IPS-NIHi11 (cell line): ENCODE results near the gene MEIS2.

Source experiments
- DNase-seq: peaks from one replicate; pipeline ENCODE4 v3.0.0; 2012; ENCODE audit warnings: mixed read lengths, low spot score

Gene MEIS2

DNA sequence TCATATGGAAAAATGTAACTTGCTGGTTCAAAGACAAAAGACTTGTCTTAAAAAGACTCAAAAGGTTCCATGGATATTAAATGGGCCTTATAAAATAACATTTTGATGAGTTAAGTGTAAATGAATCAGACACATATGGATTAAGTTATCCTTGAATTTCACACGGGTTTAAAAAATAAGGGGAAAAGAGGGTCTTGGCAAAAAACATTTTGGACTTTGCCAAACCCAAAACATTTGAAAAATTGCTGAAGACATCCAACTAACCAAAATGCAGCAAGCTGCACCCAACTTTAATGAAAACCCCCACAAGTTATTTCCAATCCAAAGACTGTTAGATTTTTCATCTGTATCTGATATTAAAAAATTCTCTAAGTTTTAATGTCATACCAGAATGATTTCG is 200.7 kb downstream of the MEIS2 start:
- DNase-seq, result no peak

DNA sequence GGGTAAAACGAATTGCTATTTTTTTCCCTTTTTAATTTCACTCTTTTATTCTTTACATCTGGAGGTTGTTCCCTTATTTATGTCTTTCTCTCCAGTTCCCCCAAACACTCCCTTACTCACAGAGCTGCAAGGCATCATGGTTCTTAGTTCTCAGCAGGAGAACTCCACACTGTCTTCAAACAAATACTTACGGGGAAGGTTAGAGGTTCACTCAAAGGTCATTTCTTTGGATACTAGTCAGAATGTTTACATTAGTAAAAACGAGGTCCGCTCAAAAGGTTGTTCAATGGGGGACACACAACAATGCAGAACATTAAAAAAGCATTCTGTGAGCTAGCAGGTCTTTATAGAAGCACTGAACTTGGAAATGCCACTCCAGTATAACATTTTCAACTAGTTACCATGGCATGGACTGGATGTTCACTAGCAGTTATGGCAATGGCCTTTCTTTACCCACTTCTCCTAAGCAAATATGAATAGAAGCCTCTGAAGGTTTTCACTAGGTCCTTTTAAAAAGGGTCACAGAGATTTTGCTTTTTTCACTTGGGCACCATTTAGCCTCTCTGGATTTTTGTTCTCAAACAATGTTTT is 201.7 kb downstream of the MEIS2 start:
- no peak for DNase-seq

DNA sequence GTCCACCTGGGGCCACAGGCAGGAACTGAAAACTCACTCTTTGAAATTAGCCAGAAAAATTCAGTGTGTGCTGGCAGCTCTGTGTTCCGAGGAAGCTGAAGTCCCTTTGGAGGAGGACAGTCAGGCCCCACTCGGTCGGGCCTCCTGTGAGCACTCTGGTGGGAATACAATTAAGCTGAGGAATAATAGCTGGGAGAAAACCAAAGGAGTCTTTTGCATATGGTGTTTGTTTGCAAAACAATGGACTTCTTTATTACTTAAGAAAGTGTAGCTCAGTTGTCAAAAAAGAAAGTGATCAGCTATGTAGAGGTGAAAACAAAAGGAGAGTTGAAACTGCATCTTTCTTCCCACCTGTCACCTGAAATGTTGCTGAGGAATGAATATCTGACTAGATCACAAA is 202.5 kb downstream of the MEIS2 start:
- no peak for DNase-seq

DNA sequence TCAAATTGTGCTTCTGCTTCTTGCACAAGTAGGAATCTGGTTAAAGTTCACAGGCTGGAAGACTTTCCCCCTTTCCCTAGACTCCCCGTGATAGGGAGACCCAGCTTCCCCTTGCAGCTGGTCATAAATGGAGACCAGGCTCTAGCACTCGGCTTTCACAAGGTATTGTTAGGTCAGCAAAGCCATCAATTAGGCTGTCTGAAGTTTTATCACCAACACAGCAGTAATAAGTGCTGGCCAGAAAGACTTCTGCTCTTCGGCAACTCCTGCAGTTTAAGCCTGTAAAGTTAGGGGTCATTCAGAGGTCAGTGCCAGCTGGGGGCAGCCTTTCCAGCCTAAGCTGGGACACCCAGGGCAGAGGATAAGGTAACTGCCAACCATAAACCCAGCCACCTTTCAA is 203.4 kb downstream of the MEIS2 start:
- no peak for DNase-seq

DNA sequence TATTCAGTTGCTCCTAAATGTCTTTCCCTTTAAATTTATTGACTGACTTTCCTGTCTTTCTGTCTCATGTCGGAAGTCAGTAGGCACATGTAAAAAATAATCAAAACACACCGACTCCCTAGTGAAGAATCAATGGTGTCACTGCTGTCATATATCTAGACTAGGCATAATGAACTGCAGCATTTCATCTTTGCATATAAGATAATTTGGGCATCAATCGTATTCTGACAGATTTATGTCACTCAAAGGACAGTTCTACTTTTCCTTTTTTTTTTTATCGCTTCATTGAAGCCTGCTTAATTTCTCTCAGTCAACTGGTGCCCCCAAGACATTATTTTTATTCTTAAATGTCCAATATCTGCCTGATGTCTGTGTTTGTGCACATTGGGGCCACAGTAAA is 206.3 kb downstream of the MEIS2 start:
- DNase-seq, result no peak

DNA sequence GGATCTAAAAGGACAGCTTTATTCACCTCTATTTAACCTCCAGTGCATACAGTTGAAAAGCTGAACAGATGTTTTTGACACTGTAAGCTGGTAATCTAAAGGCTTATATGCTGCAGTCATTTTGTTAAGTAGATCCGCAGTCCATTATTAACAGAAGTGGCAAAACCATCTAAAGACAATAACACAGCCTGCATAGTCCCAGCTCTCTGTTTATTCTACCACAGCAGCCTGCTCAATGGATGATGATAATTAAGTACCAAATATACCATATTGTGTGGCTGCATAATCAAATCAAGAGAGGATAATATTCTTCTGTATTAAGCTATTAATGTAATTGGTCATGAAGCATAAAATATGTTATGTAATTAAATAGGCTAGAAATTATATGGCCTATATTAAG is 207.1 kb downstream of the MEIS2 start:
- no peak for DNase-seq

DNA sequence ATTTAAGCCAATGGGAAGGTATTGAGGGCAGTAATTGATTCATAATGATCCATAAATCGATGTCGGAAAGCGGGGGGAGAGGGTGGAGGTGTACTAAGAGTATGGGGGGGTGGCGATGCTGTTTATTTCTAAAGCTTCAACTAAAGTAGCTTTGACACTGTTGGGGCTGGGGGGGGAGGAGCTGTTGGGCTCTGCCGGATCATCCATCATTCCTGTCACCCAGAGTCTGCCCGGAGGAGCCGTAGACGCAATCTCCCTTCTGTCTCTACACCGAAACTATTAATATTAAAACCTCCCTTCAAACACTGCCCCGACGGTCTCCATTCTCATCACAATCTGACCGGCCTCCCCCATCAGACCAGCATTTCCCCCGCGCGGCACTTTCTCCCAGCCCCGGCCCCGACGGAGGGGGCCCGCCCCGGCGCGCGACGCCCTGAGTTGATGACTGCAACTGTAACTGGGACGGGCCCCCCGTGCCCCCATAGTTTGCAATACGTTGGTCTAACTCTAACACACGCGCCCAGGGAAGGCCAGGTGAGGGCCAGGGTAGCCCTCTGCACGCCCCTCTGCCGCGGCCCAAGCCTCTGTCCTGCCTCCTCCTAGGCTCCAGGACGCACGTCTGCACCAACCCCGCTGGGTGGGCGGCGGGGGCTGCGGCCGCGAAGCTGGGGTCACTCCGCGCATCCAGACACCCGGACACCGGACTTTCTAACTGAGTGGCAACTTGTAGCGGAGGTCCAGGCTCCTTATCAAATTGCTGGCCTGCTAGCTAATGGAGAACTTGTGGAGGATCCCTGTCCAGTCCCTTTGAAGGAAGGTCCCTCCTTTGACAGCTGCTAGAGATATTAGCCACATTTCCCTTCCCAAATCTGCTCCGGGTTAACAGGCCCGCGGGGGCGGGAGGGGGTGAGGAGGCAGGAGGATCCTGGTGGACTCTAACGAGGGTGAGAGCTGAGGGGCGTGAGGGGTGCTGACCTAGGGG is 212.0 kb downstream of the MEIS2 start:
- DNase-seq, result no peak

DNA sequence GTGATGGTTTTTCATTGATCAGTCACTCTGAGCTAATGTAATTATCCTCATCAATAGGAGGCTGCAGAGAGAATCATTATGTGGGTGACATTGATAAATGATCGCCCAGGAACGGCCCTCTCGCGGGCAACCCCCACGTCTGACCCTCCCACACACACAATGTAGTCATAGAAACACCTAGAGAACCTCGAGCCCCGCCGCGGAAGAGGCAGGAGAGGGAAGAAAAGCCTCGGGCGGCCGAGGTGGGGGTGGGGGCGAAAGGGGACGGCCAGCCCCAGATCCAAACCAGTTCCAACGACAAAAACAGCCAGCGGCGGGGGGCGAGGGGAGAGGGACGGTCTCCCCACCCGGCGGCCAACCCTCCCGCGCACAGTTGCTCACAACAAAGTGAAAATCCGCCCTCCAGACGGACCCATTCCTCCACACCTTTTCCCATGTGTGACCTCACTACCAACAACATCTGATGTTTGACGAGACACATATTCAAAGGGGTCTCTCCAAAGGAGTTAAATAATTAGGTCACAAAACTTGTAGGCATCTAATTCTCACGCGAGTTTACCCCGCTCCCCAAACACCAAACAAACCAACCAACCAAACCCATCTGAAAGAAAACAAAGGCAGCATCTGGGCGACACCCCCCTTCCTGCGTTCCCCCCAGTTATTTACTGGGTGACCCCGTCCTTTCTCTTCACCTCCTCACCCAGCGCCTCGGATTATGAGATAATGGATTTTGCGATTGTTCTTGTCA is 213.0 kb downstream of the MEIS2 start:
- peak; percentile 35 for DNase-seq

DNA sequence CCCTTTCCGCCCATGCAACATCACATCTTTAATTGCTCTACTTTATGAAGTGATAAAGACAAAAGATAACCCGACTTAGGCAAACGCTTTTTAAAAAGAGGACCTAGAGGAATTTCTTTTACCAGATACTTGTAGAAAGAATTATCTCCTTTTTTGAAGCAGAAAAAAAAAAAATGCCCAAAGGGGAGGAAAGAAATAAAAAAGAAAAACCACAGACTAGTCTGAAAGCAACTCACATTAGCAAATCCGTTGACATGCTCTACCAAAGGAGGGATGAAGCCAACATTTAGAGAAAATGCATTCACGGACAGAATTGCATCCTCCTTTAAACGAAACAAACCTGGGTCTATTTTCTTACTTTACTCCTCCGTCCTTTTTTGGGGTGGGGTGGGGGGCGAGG is 213.6 kb downstream of the MEIS2 start:
- no peak for DNase-seq

DNA sequence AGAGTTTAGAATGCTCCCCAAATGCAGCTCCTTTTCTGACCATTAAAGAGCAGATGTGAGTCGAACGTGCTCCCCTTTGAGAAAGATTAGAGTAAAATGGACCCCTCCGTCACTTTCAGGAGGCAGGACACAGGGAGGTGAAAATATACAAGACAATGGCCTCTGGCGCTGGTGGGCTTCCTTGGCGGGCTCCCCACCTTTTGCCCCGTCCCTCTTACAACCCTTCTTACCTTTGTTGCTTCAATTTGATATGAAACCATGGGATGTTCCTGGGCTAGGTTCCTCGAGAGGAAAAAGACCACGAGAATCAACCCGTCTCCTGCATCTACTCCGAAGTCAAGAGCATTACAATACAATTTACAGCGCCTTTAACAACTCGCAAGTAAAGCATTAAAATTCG is 214.2 kb downstream of the MEIS2 start:
- DNase-seq, result no peak

DNA sequence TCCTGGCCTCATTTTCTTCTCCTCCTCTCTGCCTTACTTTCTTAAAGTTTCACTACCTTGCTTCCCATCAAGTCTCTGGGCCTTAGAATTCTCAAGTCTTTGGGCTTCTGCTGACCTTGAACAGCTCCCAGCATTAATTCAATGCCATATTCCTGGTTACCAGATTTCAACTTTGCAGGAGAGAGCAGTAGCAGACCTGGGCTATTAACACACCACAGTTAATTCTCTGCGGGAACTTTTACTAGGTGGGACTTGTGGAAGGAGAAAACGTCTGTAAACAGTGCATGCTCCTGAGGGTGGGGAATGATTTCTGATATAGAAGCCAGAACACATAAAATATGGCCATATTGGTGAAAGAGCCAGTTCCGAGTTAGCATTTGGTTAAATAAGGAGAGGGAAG is 214.6 kb downstream of the MEIS2 start:
- DNase-seq, result no peak

DNA sequence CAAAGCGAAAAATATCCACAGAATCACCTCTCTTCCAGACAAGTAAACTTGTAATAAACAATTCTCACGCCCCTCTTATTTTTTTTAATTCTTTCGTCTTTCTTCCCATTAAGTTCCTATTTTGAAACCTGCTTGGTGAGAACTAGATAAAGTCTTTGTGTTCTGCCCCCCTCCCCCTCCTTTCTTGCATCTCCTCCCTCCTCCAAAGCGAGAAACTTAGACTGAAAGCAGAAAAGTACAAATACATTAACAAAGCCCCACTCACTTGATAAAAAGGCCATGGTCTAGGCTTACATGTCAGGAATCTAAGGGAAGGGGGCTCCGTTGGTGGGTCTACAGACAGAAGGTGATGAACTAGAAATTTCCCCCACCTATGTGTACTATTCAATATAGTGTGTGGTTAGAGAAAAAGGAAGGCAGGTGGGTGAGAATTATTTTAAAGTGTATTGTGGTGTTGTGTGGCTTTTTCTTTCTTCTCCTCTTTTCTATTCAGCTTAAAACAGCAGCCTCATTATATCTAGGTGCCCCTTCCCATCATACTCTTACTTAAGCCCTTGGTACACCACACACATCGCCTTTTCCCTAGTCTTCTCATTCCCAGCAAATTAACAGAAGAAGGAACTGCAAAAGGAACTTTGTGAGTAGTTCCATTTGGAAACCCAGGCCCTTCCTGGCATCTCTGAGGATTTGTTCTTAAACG is 215.3 kb downstream of the MEIS2 start:
- no peak for DNase-seq

DNA sequence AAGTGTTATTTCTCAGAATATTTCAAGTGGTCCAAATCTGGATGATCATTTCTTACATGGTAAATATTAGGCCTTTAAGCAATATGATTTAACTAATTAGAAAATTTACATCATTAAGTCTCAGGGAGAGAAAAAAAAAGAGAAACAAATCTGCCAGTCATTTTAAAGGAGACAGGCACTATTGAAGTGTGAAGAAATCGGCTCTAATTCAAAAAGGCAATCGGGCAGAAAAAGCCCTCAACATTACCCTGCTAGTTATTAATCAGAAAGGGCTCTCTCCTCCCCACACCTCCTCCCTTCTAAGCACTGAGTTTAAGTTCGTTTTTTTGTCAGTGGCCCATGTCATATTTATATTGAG is 215.9 kb downstream of the MEIS2 start:
- DNase-seq, result no peak

DNA sequence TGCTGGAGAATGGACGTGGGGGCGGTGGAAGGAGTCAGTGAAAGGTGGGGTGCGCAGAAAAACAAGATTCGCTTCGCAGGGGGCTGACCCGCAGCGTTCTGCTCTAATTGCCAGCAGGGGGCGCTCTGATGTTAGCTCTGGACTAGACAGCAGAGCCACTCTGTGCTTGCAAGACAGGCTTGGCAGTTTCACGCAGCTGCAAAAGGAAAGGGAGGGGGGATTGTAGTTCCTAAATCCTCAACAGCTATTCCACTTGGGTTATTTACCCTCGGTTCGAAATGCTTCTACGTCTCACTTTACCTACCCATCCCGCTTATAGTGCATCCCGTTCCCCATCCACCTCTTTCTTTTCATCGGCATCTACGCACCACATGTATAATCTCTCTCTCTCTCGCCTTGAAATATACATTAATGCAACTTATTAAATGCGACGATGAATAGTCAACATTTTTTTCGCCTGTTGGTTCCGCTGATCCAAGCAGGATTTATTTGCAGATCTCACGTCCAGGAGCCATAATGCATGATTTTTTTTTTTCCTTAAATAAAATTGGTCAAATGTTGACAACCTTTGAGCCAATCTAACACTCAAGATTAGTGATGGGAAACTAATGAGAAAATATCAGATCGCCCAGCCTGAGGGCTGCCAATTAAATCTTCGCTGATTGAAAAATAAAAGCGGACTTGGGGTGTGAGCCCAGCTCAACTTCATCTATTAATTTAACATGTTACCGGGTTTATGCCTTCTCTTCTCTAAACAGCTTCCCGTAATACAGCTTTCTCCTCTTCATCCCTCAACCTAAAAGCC is 216.4 kb downstream of the MEIS2 start:
- DNase-seq, result peak; percentile 78

DNA sequence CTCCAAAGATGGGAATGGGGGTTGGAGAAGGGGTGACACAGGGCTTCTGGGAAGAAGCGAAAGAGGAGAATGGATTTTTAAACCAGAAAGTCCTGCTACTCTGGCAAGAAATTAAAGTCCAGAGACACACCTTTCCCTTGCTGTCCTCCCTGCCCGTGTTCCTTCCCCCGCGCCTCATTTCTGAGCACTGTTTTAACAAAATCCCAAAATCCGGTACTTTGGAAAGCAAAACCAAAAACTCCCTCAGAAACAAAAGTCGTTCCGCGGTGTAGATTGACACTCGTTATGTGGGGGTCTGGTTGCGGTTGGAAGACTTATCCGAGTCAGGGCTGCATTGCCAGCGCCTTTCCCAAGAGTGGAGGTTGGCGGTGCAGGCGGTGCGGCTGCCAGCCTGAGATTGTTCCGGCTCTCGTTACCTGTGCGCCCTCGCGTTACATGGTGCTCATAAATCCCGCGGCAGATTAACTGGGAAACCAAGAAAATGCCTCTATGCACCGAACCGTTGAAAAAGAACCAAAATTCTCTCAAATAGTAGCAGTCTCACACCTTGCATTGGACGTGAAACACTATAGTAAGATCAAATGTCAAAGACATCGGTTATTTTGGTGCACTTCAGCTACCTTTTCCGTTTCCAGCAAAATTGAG is 217.7 kb downstream of the MEIS2 start:
- no peak for DNase-seq

DNA sequence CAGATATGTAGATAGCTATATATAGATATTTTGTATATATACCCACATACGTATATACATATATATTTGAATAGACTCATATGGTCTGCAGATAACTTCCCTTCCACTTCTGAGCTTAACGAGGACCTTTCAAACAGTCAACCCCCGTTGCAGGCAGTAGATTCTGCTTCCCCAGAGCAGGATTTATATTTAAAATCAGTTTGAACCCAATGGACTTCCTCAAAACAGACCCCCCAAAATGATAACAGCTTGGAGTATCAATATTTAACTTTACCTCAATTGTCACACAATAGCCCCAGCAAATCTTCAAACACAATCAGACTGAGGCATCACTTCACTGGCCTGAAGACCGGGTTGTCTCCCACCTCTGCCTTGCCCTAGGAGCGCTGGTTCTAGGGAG is 218.3 kb downstream of the MEIS2 start:
- no peak for DNase-seq

DNA sequence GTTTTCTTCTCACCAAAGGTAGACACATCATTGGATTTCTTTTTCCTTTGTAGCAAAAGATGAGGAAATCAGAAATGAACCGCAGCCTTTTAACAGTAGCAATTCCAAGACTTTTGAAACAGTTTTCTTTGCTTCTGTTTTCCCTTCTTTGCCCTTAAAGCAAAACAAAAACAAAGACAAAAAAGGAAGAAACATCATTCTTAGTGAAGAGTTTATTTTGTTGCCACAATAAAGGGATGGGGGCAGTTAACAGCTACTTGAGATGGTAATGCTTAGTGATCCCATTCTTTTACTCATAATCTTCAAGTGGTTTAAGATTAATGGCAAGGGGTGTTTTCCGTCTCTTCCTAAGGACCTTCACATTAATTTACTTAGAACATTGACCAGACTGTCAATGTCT is 218.8 kb downstream of the MEIS2 start:
- no peak for DNase-seq

DNA sequence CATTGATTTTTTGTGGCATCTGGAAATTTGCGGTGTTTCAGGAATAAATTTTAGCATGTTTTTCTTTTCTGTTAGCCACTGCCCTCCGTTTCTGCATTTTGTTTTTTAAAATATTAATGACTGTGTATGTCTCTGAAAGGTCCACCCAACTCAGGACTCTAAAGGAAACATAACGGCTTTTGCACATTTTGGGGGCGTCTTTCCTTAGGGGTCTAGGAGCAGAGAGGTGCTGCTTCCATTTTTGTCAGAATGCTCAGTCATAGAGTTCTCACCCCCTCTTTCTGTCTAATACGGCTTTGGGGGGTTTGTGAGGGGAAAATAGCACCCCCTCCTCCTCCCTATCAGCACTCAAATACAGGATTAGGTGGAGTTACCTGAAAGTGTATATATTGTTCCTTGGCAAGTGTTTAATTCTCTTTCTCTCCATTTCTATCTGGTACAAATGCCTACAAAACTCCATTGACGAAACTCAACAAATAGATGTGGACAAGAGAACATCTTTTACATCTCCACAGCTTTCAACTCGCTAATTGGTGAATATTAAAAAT is 219.4 kb downstream of the MEIS2 start:
- no peak for DNase-seq

DNA sequence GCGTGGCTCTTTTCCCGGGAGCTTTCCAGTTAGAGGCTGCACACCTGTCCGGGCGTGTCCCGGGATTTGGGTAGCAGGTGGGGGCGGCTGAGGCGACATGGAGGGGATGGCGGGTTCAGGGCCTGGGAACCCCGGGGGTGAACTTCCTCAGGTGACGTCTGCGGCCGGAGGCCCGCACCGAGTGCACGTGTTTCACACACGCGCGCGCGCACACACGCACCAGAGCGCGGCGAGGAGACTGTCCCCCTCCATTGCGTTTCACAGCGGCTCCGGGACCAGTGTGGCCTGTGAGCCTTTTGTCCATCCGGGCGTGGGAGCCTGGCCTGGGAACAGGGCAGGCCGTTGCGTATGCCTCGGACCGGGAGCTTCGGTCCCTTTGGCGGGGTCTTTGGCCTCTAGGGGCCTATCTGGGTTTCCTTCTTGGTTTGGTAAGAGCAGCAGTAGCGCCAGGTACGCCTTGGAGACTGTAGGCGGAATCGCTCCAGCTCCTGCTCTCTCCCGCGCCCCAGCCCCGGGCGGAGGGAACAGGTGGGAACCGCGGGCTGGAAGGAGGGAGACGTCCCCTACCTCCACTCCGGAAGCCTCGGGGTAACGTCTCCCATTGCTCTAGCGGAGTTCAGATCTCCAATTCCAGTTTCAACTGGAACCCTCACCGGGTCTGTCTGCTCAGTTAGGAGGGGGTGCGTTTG is 220.0 kb downstream of the MEIS2 start:
- peak; percentile 38 for DNase-seq

DNA sequence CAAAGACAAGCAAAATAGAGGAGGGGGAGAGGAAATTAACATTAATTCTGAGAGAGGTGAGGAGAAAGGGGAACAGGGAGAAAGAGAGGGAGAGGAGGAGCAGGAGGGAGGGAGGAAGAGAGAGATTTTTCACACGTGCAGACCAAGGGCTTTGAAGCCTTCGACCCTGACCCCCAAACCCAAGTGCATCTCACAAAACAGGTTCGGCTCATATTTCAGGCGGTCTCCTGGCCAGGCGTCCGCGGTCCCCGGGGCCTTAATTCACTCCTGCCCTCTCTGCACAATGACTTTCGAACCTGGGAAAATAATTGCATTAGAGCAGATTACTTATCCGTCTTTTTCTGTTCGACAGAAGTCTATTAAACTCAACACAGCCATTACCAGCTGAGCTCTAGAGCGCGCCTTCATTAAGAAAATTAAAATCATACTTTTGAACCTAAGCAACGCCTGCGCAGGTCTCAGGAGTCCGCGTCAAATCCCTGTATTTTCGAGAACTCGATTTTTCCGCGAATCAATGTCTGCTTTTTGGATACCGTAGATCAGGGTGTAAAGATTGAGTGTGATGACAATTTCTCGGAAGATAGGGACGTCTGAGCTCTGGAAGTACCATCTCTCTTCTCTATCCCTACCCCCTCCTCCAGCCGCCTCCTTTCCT is 220.7 kb downstream of the MEIS2 start:
- no peak for DNase-seq
